Heart right ventricle (tissue), 16 donors: Measurements from ENCODE around the gene CPEB1. TPM values are rescaled to one million over a fixed set of nuclear protein-coding genes. Genes with fewer than 3 reads are reported as not detected.

Source experiments
- ATAC-seq, 8 donors: fragments of 200-7000 bp; cut with Tn5 transposase; one replicate each; pipeline ENCODE4 v1.9.1; 2020; ENCODE audit warnings: mild to moderate bottlenecking in 8 of 8, moderate library complexity in 8 of 8, moderate number of reproducible peaks in 1 of 8
- DNase-seq, 2 donors: peaks; one replicate each; pipeline ENCODE4 v3.0.0-alpha.2; 2020
- H3K27ac ChIP-seq, 10 donors: fragments of 200-600 bp; sonication (generic) in 2 of 10; one replicate each; pipeline versions ENCODE4 v1.5.0 to v1.8.0; 2020 to 2022; ENCODE audit warnings: mild to moderate bottlenecking in 3 of 10
- H3K27me3 ChIP-seq, 7 donors: fragments of 200-600 bp; one replicate each; pipeline ENCODE4 v1.8.0; 2021 to 2022; ENCODE audit warnings: mild to moderate bottlenecking in 2 of 7
- H3K36me3 ChIP-seq, 9 donors: fragments of 200-600 bp; sonication (generic) in 1 of 9; one replicate each; pipeline versions ENCODE4 v1.5.0 to v1.8.0; 2020 to 2022; ENCODE audit warnings: mild to moderate bottlenecking in 2 of 9
- H3K4me1 ChIP-seq, 9 donors: fragments of 200-600 bp; sonication (generic) in 1 of 9; one replicate each; pipeline versions ENCODE4 v1.5.0 to v1.8.0; 2020 to 2022; ENCODE audit warnings: mild to moderate bottlenecking in 4 of 9
- H3K4me3 ChIP-seq, 10 donors: fragments of 200-600 bp; sonication (generic) in 2 of 10; one replicate each; pipeline versions ENCODE4 v1.5.0 to v1.8.0; 2020 to 2022; ENCODE audit warnings: mild to moderate bottlenecking in 7 of 10, moderate library complexity in 2 of 10
- H3K9me3 ChIP-seq, 11 donors: fragments of 200-600 bp in 10 of 11; sonication (generic) in 2 of 11; one replicate each; pipeline versions ENCODE4 v1.5.0 to v1.8.0; 2013 to 2022; ENCODE audit warnings: mild to moderate bottlenecking in 2 of 11, control low read depth in 1 of 11, moderate library complexity in 1 of 11
- CTCF ChIP-seq, 9 donors: fragments of 200-600 bp; sonication (generic) in 2 of 9; IDR thresholded peaks; one replicate each; pipeline versions ENCODE4 v1.5.0 to v1.8.0; 2021 to 2022; ENCODE audit warnings: antibody characterized with exemption in 9 of 9, mild to moderate bottlenecking in 5 of 9, moderate library complexity in 1 of 9
- WGBS, 2 donors: extraction: QIAGEN DNeasy Blood & Tissue Kit; methylation state at CpG; one replicate each; pipeline ENCODE4 v1.1.7; 2013; ENCODE audit warnings: inconsistent platforms in 1 of 2; 5-methylcytosine and 5-hydroxymethylcytosine counted together
- intact Hi-C, 10 donors: fragments of 100-400 bp; cut with DNase I; formaldehyde crosslinking; loops; one replicate each; pipeline versions ENCODE4 v1.11.1 to v1.14.2; 2022
- polyA plus RNA-seq, 2 donors: library from polyadenylated mRNA; stranded (reverse); fragments of 200-250 nt; gene quantifications; one replicate each; pipeline ENCODE4 v1.2.3, GENCODE V29; 2013
- total RNA-seq, 10 donors: library from RNA; stranded (reverse); fragmentation: NEBNext Ultra II Directional in 3 of 10; extraction: Animal tissue kit (Norgen Biotek cat#: 25700) in 3 of 10; gene quantifications; one replicate each; pipeline versions ENCODE4 v1.2.1 to v1.2.4, GENCODE V29; 2021 to 2023
- donor health status: Arrhythmogenic right ventricular cardiomyopathy.
- donor health status: ischemic (EF 13 %, LVEDD 7.1; RV severe dilation, severe dysfunction).
- donor health status: healthy with polysubstance abuse.
- donor health status: DM: no; HTN: yes; CAD: no.
- donor health status: DM: no; HTN: no; CAD: no.
- donor health status: ischemic (EF 25% LVEDD 6.9; RV normal size, moderate dysfunction).
- donor health status: ischemic (EF 25% LVEDD 5.7; RV mildly dilated, moderate dysfunction).
- donor health status: healthy.
- donor health status: DM: yes; HTN: yes; CAD: no.
- donor health status: Ischemic cardiomyopathy.
- donor health status: ischemic (EF 35%, LVEDD 5.7; RV mildly dilated, moderate dysfunction).
- donor health status: nonischemic (EF 11% LVEDD 7.7; RV severe dilation, severe dysfunction).
- donor health status: DM: yes; HTN: yes; CAD: no.
- donor health status: PGD.
- donor health status: ischemic (EF 29% LVEDD 5.4; RV normal size, mild dysfunction).
- donor health status: nonischemic (EF 23%, LVEDD 6.1; RV moderate dilation, normal function).

The CPEB1 gene
- total and polyA plus RNA-seq, 12 donors = 0.20 to 5.2 (median 1.4) TPM

- no peak for ATAC-seq
- H3K4me1 ChIP-seq = no peaks in the 10 kb centered on the region
- no peak for DNase-seq
- peaks cover 0 to 28% (median 15%) of the 10 kb centered on the region in 7 donors for H3K27me3 ChIP-seq
- H3K36me3 ChIP-seq = no peaks in the 10 kb centered on the region
- no peak overlapping the region for H3K4me3 ChIP-seq
- TF ChIP-seq CTCF (IDR thresholded peaks at IDR 0.05) = peak in 1 of 9 donors; percentile 9
- intact Hi-C loops = loop anchor here in 1 of 10 donors (5.0 kb wide), 1 partner anchor 677 kb away; no protein-coding TSS in a partner anchor
- 53 to 55% methylated on average over 3 of the region's 3 CpGs for WGBS, 2 donors
- no peaks in the 10 kb centered on the region for H3K9me3 ChIP-seq
- no peak overlapping the region for H3K27ac ChIP-seq
Measured at GRCh38 chr15:82585072-82585471, 62.1 kb downstream of the CPEB1 start.

DNA sequence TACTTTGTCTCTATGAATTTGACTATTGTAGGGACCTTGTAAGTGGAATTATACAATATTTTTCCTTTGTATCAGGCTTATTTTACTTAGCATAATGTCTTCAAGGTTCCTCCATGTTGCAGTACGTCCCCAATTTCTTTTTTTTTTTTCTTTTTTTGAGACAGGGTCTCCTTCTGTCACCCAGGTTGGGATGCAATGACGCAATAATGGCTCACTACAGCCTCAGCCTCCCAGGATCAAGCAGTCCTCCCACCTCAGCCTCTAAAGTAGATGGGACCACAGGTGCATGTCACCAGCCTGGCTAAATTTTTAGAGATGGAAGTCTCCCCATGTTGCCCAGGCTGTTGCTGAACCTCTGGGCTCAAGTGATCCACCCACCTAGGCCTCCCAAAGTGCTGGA lies 66.5 kb downstream of the CPEB1 start:
- peaks cover 0 to 21% (median 14%) of the 10 kb centered on the region in 7 donors for H3K27me3 ChIP-seq
- H3K4me3 ChIP-seq = no peak overlapping the region
- H3K36me3 ChIP-seq = no peaks in the 10 kb centered on the region
- H3K4me1 ChIP-seq = no peaks in the 10 kb centered on the region
- no peak for DNase-seq
- intact Hi-C loops = no loop called here
- WGBS, 2 donors = 70 to 74% methylated on average over 2 of the region's 2 CpGs
- no peak for ATAC-seq
- TF ChIP-seq CTCF (IDR thresholded peaks at IDR 0.05) = no peak
- H3K27ac ChIP-seq = no peak overlapping the region
- no peaks in the 10 kb centered on the region for H3K9me3 ChIP-seq

DNA sequence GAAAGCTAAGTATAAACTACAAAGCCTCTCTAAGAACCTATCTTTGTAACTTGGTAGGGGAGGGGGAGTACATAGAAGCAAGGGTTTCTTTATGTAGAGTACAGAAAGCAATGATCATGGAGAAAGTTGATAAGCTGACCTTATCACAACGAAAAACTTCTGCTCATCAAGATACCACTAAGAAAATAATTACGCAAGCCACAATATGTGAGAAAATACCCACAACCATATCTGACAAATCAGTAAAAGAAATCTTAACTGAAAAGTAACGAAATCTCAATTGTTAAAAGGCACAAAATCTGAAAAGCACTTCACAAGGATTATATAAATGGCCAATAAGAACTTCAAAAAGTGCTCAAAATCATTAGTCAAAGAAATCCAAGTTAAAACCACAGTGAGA lies 71.8 kb downstream of the CPEB1 start:
- H3K27ac ChIP-seq = no peak overlapping the region
- intact Hi-C loops = no loop called here
- 64 to 72% methylated on average over 3 of the region's 3 CpGs for WGBS, 2 donors

DNA sequence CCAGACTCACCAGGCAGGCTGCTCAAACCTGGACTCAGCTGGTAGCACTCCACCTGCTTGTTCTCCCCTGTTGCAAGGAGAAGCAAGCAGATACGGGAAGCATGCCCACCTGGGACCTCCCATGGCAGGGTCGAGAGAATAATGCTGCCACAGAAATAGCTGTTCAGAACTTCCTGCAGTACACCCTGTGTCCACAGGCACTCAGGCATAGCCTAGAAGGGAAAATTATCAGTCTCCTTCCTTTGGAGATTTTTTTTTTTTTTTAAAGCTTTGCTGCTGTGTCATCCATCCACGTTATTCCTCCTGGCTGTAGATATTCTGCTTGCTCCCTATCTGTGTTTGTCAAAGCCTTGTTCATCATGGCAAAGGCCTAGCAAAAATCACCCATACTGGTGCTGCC lies 74.2 kb downstream of the CPEB1 start:
- no peak overlapping the region for H3K4me3 ChIP-seq
- peaks cover 0 to 10% (median 4%) of the 10 kb centered on the region in 7 donors for H3K27me3 ChIP-seq
- no peak for TF ChIP-seq CTCF (IDR thresholded peaks at IDR 0.05)
- peaks cover 0 to 13% (median 7%) of the 10 kb centered on the region in 9 donors for H3K4me1 ChIP-seq
- intact Hi-C loops = no loop called here
- H3K36me3 ChIP-seq = no peaks in the 10 kb centered on the region
- H3K9me3 ChIP-seq = no peaks in the 10 kb centered on the region
- DNase-seq (no peak), ATAC-seq (no peak)
- H3K27ac ChIP-seq = no peak overlapping the region
- WGBS, 2 donors = 49 to 69% methylated on average over 3 of the region's 3 CpGs

More for the DNA sequence above, 71.8 kb downstream of the CPEB1 start:
- H3K4me3 ChIP-seq = no peak overlapping the region
- TF ChIP-seq CTCF (IDR thresholded peaks at IDR 0.05) = no peak
- peaks cover 0 to 10% (median 4%) of the 10 kb centered on the region in 7 donors for H3K27me3 ChIP-seq
- DNase-seq (no peak), ATAC-seq (no peak)
- H3K4me1 ChIP-seq = peaks cover 0 to 13% (median 7%) of the 10 kb centered on the region in 9 donors
- no peaks in the 10 kb centered on the region for H3K36me3 ChIP-seq
- H3K9me3 ChIP-seq = no peaks in the 10 kb centered on the region
